GM13976 (cell line): ENCODE data around the gene TMEM164.
A peak's percentile ranks its signal among the peaks of the same experiment; 100 is the strongest.
"Not testable (repeated sequence)": the region's sequence is repeated elsewhere in the genome, so short reads cannot be mapped to it uniquely, and the experiment has no call there.

Experiments
- DNase-seq: peaks from one replicate; pipeline ENCODE4 v3.0.0; 2012; ENCODE audit warnings: low spot score
- CTCF ChIP-seq: IDR thresholded peaks from 2 replicates; pipeline ENCODE4 v1.5.1; 2012; ENCODE audit warnings: borderline replicate concordance, mild to moderate bottlenecking; ENCODE audit not compliant: insufficient read depth; ENCODE audit errors: extremely low read depth, missing control alignments, control extremely low read depth
- in situ Hi-C: fragments of 300-500 bp; cut with MboI; formaldehyde crosslinking; loops from one replicate; pipeline ENCODE4 v1.12.0; 2022; ENCODE audit warnings: low sequenced_read_pairs, mixed read lengths, inconsistent platforms; ENCODE audit not compliant: unreplicated experiment

Gene TMEM164

GRCh38 chrX:110145311-110145710 lies 142.4 kb downstream of the TMEM164 start:
- in situ Hi-C loops = loop anchor here (10.0 to 25.0 kb wide), 2 partner anchors 233 to 671 kb away; no protein-coding TSS in a partner anchor
- no peak for TF ChIP-seq CTCF
- no peak for DNase-seq

- in situ Hi-C loops = loop anchor here (10.0 to 25.0 kb wide), 2 partner anchors 234 to 671 kb away; no protein-coding TSS in a partner anchor
- DNase-seq = peak; percentile 32
- peak; percentile 74 for TF ChIP-seq CTCF
Observed at GRCh38 chrX:110145854-110146253, 142.9 kb downstream of the TMEM164 start.

- DNase-seq = peak; percentile 40
- TF ChIP-seq CTCF = peak; percentile 51
- in situ Hi-C loops = loop anchor here (10.0 to 25.0 kb wide), 2 partner anchors 234 to 672 kb away; no protein-coding TSS in a partner anchor
Observed at GRCh38 chrX:110146521-110146920, 143.6 kb downstream of the TMEM164 start.

GRCh38 chrX:110153244-110153643 lies 150.3 kb downstream of the TMEM164 start:
- in situ Hi-C loops = loop anchor here (25.0 kb wide), 1 partner anchor 709 kb away; no protein-coding TSS in a partner anchor
- DNase-seq = no peak
- no peak for TF ChIP-seq CTCF

- in situ Hi-C loops = loop anchor here (25.0 kb wide), 1 partner anchor 708 kb away; no protein-coding TSS in a partner anchor
- DNase-seq = no peak
- TF ChIP-seq CTCF = no peak
Observed at GRCh38 chrX:110153896-110154295, 151.0 kb downstream of the TMEM164 start.

GRCh38 chrX:110154328-110154727 lies 151.4 kb downstream of the TMEM164 start:
- in situ Hi-C loops = loop anchor here (25.0 kb wide), 1 partner anchor 708 kb away; no protein-coding TSS in a partner anchor
- DNase-seq = not testable (repeated sequence)

- no peak for TF ChIP-seq CTCF
- no peak for DNase-seq
- in situ Hi-C loops = loop anchor here (5.0 to 25.0 kb wide), 2 partner anchors 247 to 707 kb away; no protein-coding TSS in a partner anchor
Observed at GRCh38 chrX:110155759-110156158, 152.8 kb downstream of the TMEM164 start.
